ENCODE data around the gene DAP.
"Not testable (repeated sequence)": the region's sequence is repeated elsewhere in the genome, so short reads cannot be mapped to it uniquely, and the experiment has no call there.

Gene DAP

GRCh38 chr5:10761185-10761932 lies at the start of gene DAP:
TSS of gene DAP (minus strand) at chr5:10761234. CDS start at chr5:10761068, 166 bp downstream.
- DNase-seq (ENCODE audit: low spot score): peak; percentile 94

DNA sequence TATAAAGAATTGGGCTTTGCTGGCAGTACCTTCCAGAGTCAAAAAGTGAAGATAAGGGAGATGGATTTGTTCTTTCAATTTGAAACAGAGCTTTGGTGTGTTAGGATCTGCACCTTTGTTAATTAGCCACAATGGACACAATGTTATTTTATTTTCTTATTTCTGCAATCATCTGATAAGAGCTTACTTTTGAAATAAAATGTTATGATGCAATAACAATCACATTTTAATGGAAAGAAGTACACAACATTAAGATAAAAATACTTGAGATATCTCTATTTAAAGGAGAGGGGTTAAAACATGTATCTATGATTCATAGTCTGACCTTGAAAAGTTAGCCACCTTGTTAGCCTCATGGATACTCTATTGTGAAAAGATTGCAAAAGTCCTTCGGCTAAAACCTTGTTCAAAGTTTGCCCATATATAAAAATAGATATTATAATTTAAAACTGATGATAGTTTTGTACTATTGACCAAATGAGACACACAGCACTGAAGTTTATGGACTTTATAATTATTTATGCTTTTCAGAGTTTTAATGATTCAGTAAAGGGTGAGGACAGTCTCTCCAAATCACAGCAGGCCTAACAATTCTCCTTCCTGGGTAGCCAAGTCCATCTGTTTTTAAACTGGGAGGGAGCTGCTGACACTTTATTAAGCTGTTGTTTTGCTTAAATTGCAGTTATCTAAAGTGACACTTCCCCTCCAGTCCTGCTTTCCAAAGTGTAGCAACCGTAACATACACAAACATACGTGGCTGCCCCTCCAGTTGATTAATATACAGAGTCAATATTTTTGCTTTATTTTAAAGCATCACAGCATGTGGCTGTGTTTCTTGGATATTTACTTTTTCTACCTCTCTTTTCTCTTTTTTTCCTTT lies 47.6 kb upstream of the DAP start:
- no peak for DNase-seq (ENCODE audit: low spot score)

DNA sequence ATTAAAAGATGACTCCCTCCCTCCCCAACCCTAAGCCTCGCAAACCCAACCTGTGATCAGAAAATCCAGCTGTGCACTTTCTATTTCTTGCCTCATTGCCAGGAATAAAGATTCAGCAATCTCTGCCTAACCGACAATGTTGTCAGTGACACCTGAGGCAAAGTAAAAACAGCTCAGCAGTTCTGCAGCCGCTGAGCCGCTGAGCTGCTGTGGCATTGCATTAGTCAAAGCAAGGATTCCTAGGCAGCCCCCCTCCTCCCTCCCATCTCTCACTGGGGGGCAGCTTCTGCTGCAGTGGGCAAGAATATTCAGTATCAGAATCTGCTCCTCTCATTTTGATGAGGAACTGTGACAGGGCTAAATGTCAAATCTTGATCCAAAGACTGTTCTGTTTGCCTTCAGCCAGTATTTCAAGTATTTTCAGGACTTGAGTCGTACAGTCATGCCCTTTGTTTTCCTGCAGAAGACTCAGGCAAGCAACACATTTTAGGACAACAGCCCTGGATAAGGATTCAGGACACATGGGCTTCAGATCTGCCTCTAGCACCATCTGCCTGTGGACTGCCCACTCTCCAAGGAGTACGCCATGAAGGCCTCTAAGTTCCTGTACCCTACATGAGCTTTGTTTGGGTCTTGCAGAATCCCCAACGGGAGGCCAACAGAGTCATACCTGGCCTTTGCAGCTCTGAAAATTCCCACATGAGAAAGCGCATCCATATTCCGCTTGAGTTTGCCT lies 41.1 kb upstream of the DAP start:
- DNase-seq (ENCODE audit: low spot score): peak; percentile 31

GRCh38 chr5:10800852-10801251 lies 39.8 kb upstream of the DAP start:
- DNase-seq (ENCODE audit: low spot score): no peak

- no peak for DNase-seq (ENCODE audit: low spot score)
These were observed 36.2 kb upstream of the DAP start for GRCh38 chr5:10797261-10797660.

DNA sequence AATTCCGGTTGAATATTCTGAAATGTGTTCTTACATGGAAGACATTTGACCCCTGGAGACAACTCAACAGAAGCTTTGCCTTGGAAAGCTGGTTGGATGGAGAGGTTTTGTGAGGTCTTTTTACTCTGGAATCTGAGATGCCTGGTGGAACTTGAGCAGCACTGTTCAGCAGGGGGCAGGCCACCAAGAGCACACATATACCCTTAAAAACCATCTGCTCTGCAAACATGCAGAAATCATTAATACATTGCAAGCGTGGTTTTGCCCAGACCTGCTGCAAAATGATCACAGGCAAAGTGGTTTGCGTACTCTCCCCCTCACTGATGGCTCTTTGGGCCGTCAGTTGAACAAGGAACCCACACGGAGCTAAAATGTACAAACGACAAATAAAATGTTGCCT lies 32.8 kb upstream of the DAP start:
- DNase-seq (ENCODE audit: low spot score): no peak

- DNase-seq (ENCODE audit: low spot score): no peak
These were observed 31.3 kb upstream of the DAP start for GRCh38 chr5:10792336-10792735.

DNA sequence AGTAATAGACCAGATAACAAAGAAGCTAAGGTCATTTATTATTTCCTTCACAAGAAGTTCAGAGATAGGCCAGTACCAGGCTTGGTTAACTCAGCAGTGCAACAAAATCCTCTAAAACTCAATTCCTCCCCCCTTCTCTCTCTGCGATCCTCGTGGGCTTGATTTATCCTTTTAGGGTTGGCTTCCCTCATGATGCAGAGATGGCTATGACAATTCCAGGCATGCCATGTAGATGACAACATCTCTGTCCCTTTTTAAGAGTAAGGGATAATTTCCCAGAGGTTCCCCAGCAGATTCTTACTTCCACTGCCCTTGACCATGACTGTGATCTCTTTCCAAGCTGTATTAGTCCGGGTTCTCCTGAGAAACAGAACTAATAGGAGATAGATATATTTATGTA lies 28.7 kb upstream of the DAP start:
- DNase-seq (ENCODE audit: low spot score): peak; percentile 46

DNA sequence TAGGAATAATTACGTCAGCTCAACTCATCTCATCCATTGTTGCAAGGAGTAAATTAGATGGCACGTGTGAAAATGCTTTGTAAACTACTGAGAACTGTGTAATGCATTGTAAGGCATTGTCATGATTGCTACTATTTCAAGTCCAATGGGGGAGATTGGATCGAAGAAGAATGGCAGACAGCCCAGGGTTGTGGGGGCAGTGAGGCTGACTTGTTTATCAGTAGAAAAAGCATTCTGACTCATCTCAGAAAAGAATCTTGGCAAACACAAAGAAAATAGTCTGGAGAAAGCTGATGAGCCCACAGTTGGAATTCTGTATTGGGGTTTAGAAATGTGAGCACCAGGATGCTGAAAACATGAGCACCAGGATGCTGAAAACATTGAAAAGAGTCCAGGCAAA lies 28.0 kb upstream of the DAP start:
- DNase-seq (ENCODE audit: low spot score): peak; percentile 87

DNA sequence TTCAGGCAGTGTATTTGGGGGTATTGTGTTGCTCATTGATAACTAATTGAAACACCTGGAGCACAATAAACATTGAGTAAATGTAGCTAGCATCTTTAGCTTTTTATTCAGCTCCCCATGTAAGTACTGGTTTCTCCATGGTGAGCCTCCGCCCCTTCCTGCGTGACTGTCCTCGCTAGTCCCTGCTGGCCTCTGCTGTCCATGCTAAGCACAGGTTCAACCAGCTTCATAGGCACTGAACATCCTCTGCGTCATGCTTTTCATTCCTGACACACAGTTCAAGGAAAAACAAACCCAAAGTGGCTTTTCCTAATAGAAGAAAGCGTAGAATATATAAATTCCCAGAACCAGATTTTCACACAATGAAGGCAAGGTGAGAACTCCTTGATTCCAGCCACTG lies 27.3 kb upstream of the DAP start:
- DNase-seq (ENCODE audit: low spot score): no peak

GRCh38 chr5:10786835-10787234 lies 25.8 kb upstream of the DAP start:
- no peak for DNase-seq (ENCODE audit: low spot score)

DNA sequence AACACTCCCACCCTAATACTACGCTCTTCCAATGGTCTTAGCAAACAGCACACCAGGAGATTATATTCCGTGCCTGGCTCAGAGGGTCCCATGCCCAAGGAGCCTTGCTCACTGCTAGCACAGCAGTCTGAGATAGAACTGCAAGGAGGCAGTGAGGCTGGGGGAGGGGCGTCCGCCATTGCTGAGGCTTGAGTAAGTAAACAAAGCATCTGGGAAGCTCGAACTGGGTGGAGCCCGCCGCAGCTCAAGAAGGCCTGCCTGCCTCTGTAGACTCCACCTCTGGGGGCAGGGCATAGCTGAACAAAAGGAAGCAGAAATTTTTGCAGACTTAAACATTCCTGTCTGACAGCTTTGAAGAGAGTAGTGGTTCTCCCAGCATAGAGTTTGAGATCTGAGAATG lies 19.2 kb upstream of the DAP start:
- DNase-seq (ENCODE audit: low spot score): not testable (repeated sequence)

GRCh38 chr5:10779592-10779991 lies 18.6 kb upstream of the DAP start:
- no peak for DNase-seq (ENCODE audit: low spot score)

- no peak for DNase-seq (ENCODE audit: low spot score)
These were observed 17.3 kb upstream of the DAP start for GRCh38 chr5:10778179-10778910.

- no peak for DNase-seq (ENCODE audit: low spot score)
These were observed 14.6 kb upstream of the DAP start for GRCh38 chr5:10775646-10776045.

GRCh38 chr5:10772901-10773585 lies 12.0 kb upstream of the DAP start:
- no peak for DNase-seq (ENCODE audit: low spot score)

DNA sequence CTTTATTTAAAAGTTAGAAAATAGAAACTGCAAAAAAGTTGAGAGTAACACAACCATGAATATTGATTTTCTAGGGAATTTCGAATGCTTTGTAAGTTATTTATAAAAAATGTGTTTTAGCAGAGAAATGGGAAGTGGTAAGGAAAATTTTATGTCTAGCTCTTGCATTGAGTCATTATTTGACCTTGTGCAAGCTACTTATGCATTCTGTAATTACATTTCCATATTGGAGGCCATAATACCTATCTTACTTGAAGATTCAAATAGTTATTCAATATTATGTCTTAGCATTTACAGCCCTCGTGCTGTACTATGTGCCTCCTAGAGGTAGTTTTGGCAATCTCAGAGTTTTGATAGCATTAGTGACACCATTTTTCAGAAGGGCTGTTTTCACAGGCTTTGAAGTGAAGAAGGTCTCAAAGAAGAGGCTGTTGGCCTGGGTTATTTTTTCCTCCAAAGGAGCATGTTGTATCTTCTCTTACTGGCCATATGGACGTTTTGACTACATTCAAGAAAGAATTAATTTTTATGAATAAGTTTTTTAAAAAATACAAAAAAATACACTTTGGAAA lies 7.4 kb upstream of the DAP start:
- DNase-seq (ENCODE audit: low spot score): no peak

GRCh38 chr5:10762776-10763500 lies 1.9 kb upstream of the DAP start:
- no peak for DNase-seq (ENCODE audit: low spot score)

DNA sequence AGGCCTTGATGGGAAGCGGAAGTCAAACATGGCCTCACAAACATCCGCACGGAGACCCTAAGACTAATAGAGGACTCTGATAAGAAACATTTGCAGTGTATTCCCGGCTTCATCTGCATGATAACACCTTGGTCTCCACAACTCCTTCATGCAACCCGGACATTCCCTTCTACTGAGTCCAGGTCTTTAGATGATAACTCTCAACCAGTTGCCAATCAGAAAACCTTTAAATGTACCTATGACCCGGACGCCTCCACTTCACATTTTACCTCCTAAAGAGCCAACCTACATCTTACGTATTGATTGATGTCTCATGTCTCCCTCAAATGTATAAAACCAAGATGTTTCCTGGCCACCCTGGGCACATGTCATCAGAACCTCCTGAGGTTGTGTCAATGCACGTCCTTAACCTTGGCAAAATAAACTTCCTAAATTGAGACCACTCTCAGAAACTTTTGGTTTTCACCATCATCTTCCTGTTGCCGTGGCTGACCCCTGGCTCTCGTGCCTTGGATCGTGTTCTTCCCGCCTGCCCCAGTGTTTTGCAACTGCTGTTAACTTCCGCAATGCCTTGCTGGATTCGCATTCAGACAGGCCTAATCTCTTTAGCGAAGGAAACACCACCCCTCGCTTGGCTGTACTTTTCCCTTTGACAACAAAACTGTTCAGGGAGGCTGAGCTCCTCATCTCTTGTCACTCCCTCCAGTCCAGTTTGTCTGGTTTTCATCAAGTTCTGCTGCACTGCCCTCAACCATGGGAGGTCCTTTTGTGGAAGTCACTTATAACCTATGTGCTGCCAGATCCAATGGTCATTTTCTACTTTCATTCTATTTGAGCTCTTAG lies 1.1 kb upstream of the DAP start:
- DNase-seq (ENCODE audit: low spot score): no peak

GRCh38 chr5:10760921-10761184 lies 181 bp downstream of the DAP start:
- no peak for DNase-seq (ENCODE audit: low spot score)

Measured in AG08395 (cell line).